Measurements from ENCODE around the gene ARFIP2.

Gene ARFIP2

GRCh38 chr11:6438979-6439571, 42.1 kb downstream of the ARFIP2 start:
- DNase-seq, result peak; percentile 34

- no peak for DNase-seq
Measured at GRCh38 chr11:6437993-6438392, 43.1 kb downstream of the ARFIP2 start.

GRCh38 chr11:6437423-6437822, 43.7 kb downstream of the ARFIP2 start:
- no peak for DNase-seq

GRCh38 chr11:6433998-6434660, 47.0 kb downstream of the ARFIP2 start:
- no peak for DNase-seq

- no peak for DNase-seq
Measured at GRCh38 chr11:6431861-6432260, 49.3 kb downstream of the ARFIP2 start.

GRCh38 chr11:6427516-6427915, 53.6 kb downstream of the ARFIP2 start:
- no peak for DNase-seq

Data from retina (tissue), 1 donor.